BE2C (cell line): Measurements from ENCODE around the gene SEMA6B.
A peak's percentile ranks its signal among the peaks of the same experiment; 100 is the strongest.

Experiments used
- DNase-seq: peaks from one replicate; pipeline ENCODE4 v3.0.0-alpha.2; 2020
- H3K27me3 ChIP-seq: fragments of 250-450 bp; sonication (Bioruptor Pico); 2 replicates; pipeline ENCODE4 v1.5.1; 2020; ENCODE audit warnings: mild to moderate bottlenecking
- H3K36me3 ChIP-seq: fragments of 250-450 bp; sonication (Bioruptor Pico); 2 replicates; pipeline ENCODE4 v1.5.1; 2020; ENCODE audit warnings: mild to moderate bottlenecking
- H3K4me1 ChIP-seq: fragments of 250-450 bp; sonication (Bioruptor Pico); 2 replicates; pipeline ENCODE4 v1.5.1; 2020
- H3K4me3 ChIP-seq: 2 replicates; pipeline ENCODE4 v1.5.1; 2011; ENCODE audit warnings: low read depth, low read length
- H3K9me3 ChIP-seq: fragments of 250-450 bp; sonication (Bioruptor Pico); 2 replicates; pipeline ENCODE4 v1.5.1; 2020
- TF ChIP-seq, protein P1 (sequence below): IDR thresholded peaks from 2 replicates; pipeline ENCODE4 v1.5.1; 2012; ENCODE audit warnings: mild to moderate bottlenecking, low read depth, low read length

SEMA6B gene

GRCh38 chr19:4591320-4591719, 31.8 kb upstream of the SEMA6B start:
- no peak overlapping the region for H3K4me3 ChIP-seq
- TF ChIP-seq, protein P1, sequence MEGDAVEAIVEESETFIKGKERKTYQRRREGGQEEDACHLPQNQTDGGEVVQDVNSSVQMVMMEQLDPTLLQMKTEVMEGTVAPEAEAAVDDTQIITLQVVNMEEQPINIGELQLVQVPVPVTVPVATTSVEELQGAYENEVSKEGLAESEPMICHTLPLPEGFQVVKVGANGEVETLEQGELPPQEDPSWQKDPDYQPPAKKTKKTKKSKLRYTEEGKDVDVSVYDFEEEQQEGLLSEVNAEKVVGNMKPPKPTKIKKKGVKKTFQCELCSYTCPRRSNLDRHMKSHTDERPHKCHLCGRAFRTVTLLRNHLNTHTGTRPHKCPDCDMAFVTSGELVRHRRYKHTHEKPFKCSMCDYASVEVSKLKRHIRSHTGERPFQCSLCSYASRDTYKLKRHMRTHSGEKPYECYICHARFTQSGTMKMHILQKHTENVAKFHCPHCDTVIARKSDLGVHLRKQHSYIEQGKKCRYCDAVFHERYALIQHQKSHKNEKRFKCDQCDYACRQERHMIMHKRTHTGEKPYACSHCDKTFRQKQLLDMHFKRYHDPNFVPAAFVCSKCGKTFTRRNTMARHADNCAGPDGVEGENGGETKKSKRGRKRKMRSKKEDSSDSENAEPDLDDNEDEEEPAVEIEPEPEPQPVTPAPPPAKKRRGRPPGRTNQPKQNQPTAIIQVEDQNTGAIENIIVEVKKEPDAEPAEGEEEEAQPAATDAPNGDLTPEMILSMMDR, result no peak
- H3K9me3 ChIP-seq, result no peaks in the 10 kb centered on the region
- H3K4me1 ChIP-seq, result no peaks in the 10 kb centered on the region
- no peaks in the 10 kb centered on the region for H3K36me3 ChIP-seq
- peaks cover 57% of the 10 kb centered on the region for H3K27me3 ChIP-seq
- no peak for DNase-seq

DNA sequence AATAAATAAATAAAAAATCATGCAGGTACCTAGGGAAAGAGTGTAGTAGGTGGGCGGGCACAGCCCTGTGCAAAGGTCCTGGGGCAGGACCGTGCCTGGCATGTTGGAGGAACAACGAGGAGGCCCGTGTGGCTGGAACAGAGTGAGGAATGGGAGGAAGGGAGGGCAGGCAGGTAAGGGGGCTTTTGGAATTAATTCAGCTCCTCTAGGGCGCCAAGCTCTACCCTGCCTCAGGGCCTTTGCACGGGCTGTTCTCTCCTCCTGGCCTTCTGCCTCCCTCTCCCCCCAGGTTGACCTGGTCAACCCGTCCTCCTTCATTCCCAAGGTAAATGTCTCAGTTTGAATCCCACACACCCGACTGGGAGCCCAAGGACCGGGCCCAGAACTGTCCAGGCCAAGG, 31.1 kb upstream of the SEMA6B start:
- peaks cover 50% of the 10 kb centered on the region for H3K27me3 ChIP-seq
- DNase-seq, result no peak
- no peaks in the 10 kb centered on the region for H3K9me3 ChIP-seq
- no peaks in the 10 kb centered on the region for H3K36me3 ChIP-seq
- TF ChIP-seq, protein P1, result no peak
- H3K4me1 ChIP-seq, result no peaks in the 10 kb centered on the region
- H3K4me3 ChIP-seq, result no peak overlapping the region

DNA sequence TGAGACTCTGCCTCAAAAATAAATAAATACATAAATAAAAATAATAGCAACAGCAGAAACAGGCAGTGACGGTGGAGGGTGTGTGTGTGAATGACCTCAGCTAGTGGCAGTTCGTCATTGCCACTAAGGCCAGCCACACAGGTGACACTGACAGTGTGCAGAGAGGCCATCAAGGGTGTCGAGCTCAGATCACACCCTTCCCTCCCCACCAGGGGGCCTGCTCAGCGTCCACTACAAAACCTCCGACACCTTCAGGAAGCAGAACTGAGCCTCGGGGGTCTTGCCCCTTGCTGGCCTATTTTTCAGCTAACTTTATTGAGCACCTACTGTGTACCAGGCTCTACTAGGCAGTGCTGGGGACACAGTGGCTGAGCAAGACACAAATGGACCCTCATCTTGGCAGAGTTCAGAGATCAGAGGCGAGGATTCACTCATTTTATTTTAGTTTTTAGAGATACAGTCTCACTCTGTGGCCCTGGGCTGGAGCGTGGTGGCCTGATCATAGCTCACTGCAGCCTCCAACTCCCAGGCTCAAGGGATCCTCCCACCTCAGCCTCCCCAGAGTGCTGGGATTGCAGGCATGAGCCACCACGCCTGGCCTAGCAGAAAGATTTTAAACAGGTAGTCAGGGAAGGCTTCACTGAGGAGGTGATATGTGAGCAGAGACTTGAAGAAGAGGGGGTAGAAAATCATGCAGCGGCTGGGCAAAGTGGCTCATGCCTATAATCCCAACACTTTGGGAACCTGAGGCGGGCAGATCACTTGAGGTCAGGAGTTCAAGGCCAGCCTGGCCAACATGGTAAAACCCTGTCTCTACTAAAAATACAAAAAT, 30.3 kb upstream of the SEMA6B start:
- no peak overlapping the region for H3K4me3 ChIP-seq
- H3K27me3 ChIP-seq, result peaks cover 50% of the 10 kb centered on the region
- no peaks in the 10 kb centered on the region for H3K4me1 ChIP-seq
- no peaks in the 10 kb centered on the region for H3K9me3 ChIP-seq
- no peaks in the 10 kb centered on the region for H3K36me3 ChIP-seq
- TF ChIP-seq, protein P1, result peak; percentile 75
- peak; percentile 60 for DNase-seq

DNA sequence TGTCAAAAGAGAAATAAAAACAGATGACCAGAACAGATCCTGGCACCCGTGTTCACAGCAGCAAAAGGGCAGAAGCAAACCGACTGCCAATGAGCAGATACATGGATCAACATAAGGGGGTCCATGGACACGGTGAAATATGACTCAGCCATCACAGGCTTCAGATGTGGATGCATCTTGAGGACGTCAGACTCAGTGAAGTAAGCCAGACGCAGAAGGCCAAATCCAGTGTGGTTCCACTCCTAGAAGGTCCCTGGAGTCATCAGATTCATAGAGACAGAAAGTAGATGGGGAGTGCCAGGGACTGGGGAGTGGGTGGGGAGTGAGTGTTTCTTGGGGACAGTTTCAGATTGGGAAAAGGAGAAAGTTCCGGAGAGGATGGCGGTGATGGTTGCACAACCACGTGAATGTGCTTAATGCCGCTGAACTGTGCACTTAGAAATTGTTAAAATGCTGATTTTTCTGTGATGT, 28.8 kb upstream of the SEMA6B start:
- TF ChIP-seq, protein P1, result no peak
- peaks cover 45% of the 10 kb centered on the region for H3K27me3 ChIP-seq
- H3K4me1 ChIP-seq, result no peaks in the 10 kb centered on the region
- DNase-seq, result no peak
- no peaks in the 10 kb centered on the region for H3K36me3 ChIP-seq
- no peaks in the 10 kb centered on the region for H3K9me3 ChIP-seq
- H3K4me3 ChIP-seq, result no peak overlapping the region

DNA sequence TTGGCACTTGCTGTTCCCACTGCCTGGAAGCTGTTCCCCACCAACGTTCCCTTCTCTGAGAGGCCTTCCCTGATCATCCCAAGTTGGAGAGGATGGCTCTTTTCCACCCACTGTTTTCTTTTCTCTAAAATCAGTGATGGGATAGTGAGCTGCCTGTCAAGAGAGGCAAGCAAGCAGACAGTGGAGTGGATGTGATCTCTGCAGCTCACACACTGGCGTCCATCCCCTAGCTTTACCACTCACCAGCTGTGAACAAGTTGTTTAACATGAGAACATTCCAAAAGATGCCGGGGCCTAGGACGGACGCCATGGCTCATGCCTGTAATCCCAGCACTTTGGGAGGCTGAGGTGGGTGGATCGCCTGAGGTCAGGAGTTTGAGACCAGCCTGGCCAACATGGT, 28.0 kb upstream of the SEMA6B start:
- H3K4me3 ChIP-seq, result no peak overlapping the region
- H3K9me3 ChIP-seq, result no peaks in the 10 kb centered on the region
- TF ChIP-seq, protein P1, result no peak
- H3K27me3 ChIP-seq, result peaks cover 40% of the 10 kb centered on the region
- no peaks in the 10 kb centered on the region for H3K4me1 ChIP-seq
- no peak for DNase-seq
- no peaks in the 10 kb centered on the region for H3K36me3 ChIP-seq

GRCh38 chr19:4586691-4587090, 27.2 kb upstream of the SEMA6B start:
- Histone ChIP-seq H3K27me3 (peaks cover 43% of the 10 kb centered on the region), H3K36me3 (no peaks in the 10 kb centered on the region), H3K4me3 (no peak overlapping the region), H3K4me1 (no peaks in the 10 kb centered on the region), H3K9me3 (no peaks in the 10 kb centered on the region)
- DNase-seq, result no peak
- TF ChIP-seq, protein P1, result no peak
